Measurements from ENCODE around the gene KCTD1.

Gene KCTD1

DNA sequence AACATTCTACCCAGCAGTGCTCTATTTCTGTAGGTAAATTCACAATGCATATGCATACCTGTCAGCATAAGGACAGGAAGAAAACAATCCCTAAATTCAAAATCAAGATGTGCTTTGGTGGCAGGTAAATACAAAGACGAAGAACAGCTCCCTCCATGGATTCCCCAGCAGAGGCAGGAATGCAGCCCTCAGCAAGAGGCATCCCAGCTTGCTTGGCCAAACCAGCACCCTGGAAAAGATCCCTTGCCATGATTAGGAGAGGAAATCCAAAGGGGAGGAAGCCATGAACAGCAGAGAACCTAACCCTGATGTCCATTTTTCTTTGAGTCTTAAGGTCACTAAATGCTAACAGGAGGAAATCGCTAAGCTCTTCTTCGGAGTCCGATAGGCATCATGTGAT, 91.2 kb downstream of the KCTD1 start:
- TF ChIP-seq EZH2phosphoT487 (IDR thresholded peaks at IDR 0.05; ENCODE audit: low read length) (no peak), EZH2 (optimal IDR thresholded peaks at IDR 0.05; ENCODE audit: low read depth, low read length) (no peak)
- TF ChIP-seq, protein P1, sequence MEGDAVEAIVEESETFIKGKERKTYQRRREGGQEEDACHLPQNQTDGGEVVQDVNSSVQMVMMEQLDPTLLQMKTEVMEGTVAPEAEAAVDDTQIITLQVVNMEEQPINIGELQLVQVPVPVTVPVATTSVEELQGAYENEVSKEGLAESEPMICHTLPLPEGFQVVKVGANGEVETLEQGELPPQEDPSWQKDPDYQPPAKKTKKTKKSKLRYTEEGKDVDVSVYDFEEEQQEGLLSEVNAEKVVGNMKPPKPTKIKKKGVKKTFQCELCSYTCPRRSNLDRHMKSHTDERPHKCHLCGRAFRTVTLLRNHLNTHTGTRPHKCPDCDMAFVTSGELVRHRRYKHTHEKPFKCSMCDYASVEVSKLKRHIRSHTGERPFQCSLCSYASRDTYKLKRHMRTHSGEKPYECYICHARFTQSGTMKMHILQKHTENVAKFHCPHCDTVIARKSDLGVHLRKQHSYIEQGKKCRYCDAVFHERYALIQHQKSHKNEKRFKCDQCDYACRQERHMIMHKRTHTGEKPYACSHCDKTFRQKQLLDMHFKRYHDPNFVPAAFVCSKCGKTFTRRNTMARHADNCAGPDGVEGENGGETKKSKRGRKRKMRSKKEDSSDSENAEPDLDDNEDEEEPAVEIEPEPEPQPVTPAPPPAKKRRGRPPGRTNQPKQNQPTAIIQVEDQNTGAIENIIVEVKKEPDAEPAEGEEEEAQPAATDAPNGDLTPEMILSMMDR (IDR thresholded peaks at IDR 0.05; ENCODE audit: low read length) = no peak
- Histone ChIP-seq H3K36me3 (replicated peaks; ENCODE audit: insufficient read depth, low read length) (no peaks in the 10 kb centered on the region), H3K9me2 (replicated peaks; ENCODE audit: insufficient read depth, low read length) (no peaks in the 10 kb centered on the region), H3K9ac (ENCODE audit: low read length) (no peak overlapping the region), H3K27ac (ENCODE audit: low read length) (no peak overlapping the region), H4K20me1 (ENCODE audit: insufficient read depth, low read length) (no peaks in the 10 kb centered on the region), H3F3A (ENCODE audit: insufficient read depth, low read length) (peaks cover 40% of the 10 kb centered on the region), H2AFZ (ENCODE audit: low read length) (no peak overlapping the region), H3K79me2 (ENCODE audit: low read length) (no peaks in the 10 kb centered on the region), H3K9me3 (replicated peaks; ENCODE audit: insufficient read depth, low read length) (no peaks in the 10 kb centered on the region), H3K4me3 (ENCODE audit: low read length) (no peak overlapping the region), H3K4me1 (ENCODE audit: low read length) (peaks cover 72% of the 10 kb centered on the region), H3K4me2 (ENCODE audit: low read depth, low read length) (no peak overlapping the region), H3K27me3 (replicated peaks; ENCODE audit: insufficient read depth, low read length) (no peaks in the 10 kb centered on the region)
- no peak for DNase-seq

DNA sequence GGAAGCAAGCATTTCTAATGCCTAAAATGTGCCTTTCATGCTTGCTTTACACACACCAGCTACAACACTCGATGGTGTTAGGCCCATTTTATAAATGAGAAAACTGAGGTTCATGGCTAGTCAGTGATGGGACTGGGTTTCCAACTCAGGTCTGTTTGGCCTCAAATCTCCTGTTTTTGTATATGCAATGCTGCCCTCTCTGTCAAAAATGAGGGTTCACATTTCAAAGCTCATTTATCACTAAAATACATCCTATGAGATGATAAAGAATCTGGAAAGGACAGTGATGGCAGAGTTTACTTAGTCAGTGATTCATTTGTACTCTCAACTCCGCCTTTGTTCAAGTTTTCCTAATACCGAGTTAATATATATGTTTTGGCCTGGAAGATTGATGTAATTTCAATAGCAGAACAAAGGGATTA, 92.3 kb downstream of the KCTD1 start:
- DNase-seq = peak; percentile 44
- no peak overlapping the region for H2AFZ ChIP-seq (ENCODE audit: low read length)
- H3K9me2 ChIP-seq (replicated peaks; ENCODE audit: insufficient read depth, low read length) = no peaks in the 10 kb centered on the region
- no peak overlapping the region for H3K9ac ChIP-seq (ENCODE audit: low read length)
- H3K4me2 ChIP-seq (ENCODE audit: low read depth, low read length) = no peak overlapping the region
- no peaks in the 10 kb centered on the region for H4K20me1 ChIP-seq (ENCODE audit: insufficient read depth, low read length)
- no peak for TF ChIP-seq EZH2 (optimal IDR thresholded peaks at IDR 0.05; ENCODE audit: low read depth, low read length)
- TF ChIP-seq EZH2phosphoT487 (IDR thresholded peaks at IDR 0.05; ENCODE audit: low read length) = no peak
- TF ChIP-seq, protein P1 (IDR thresholded peaks at IDR 0.05; ENCODE audit: low read length) = peak; percentile 39
- no peak overlapping the region for H3K4me3 ChIP-seq (ENCODE audit: low read length)
- H3F3A ChIP-seq (ENCODE audit: insufficient read depth, low read length) = peaks cover 32% of the 10 kb centered on the region
- no peaks in the 10 kb centered on the region for H3K9me3 ChIP-seq (replicated peaks; ENCODE audit: insufficient read depth, low read length)
- H3K27ac ChIP-seq (ENCODE audit: low read length) = no peak overlapping the region
- H3K27me3 ChIP-seq (replicated peaks; ENCODE audit: insufficient read depth, low read length) = no peaks in the 10 kb centered on the region; the same call in 1 of the 2 replicates
- no peaks in the 10 kb centered on the region for H3K79me2 ChIP-seq (ENCODE audit: low read length)
- no peaks in the 10 kb centered on the region for H3K36me3 ChIP-seq (replicated peaks; ENCODE audit: insufficient read depth, low read length)
- H3K4me1 ChIP-seq (ENCODE audit: low read length) = peaks cover 61% of the 10 kb centered on the region

DNA sequence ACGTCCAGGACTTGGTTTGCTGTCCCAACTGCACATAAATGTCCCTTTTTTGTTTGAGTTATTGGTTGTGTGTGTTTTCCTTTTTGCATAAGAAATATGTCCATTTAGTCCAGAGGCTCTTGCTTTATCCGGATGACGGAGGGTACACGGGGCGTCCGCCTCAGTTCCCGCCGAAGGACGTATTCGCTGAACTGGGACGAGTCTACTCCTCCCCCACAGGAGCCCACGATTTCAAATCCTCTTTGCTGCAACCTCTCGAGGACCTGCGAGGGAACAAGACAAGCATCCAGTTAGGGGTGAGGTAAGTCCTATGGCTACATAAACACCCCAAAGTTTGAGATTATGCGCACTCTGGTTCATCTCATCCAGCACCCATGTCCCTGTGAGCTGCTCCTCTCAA, 92.7 kb downstream of the KCTD1 start:
- Histone ChIP-seq H3K4me3 (ENCODE audit: low read length) (no peak overlapping the region), H3K36me3 (replicated peaks; ENCODE audit: insufficient read depth, low read length) (no peaks in the 10 kb centered on the region), H3K9me2 (replicated peaks; ENCODE audit: insufficient read depth, low read length) (no peaks in the 10 kb centered on the region), H3K9ac (ENCODE audit: low read length) (no peak overlapping the region), H2AFZ (ENCODE audit: low read length) (no peak overlapping the region), H4K20me1 (ENCODE audit: insufficient read depth, low read length) (no peaks in the 10 kb centered on the region), H3K79me2 (ENCODE audit: low read length) (no peaks in the 10 kb centered on the region), H3F3A (ENCODE audit: insufficient read depth, low read length) (peaks cover 28% of the 10 kb centered on the region), H3K4me1 (ENCODE audit: low read length) (peaks cover 58% of the 10 kb centered on the region), H3K27ac (ENCODE audit: low read length) (no peak overlapping the region), H3K4me2 (ENCODE audit: low read depth, low read length) (no peak overlapping the region), H3K9me3 (replicated peaks; ENCODE audit: insufficient read depth, low read length) (no peaks in the 10 kb centered on the region), H3K27me3 (replicated peaks; ENCODE audit: insufficient read depth, low read length) (no peaks in the 10 kb centered on the region; the same call in 1 of the 2 replicates)
- no peak for TF ChIP-seq EZH2 (optimal IDR thresholded peaks at IDR 0.05; ENCODE audit: low read depth, low read length)
- TF ChIP-seq EZH2phosphoT487 (IDR thresholded peaks at IDR 0.05; ENCODE audit: low read length) = no peak
- TF ChIP-seq, protein P1 (IDR thresholded peaks at IDR 0.05; ENCODE audit: low read length) = no peak
- DNase-seq = no peak

Data from MM.1S (cell line).